Aortic smooth muscle cell (primary cell): ENCODE results near the gene NCF4. TPM values are rescaled to one million over a fixed set of nuclear protein-coding genes. Genes with fewer than 3 reads are reported as not detected.

ENCODE experiments used
- total RNA-seq: library from RNA; depleted of rRNA; stranded (reverse); fragments of >200 nt; gene quantifications from 2 replicates; pipeline ENCODE4 v1.2.3, GENCODE V29; 2014

The NCF4 gene
- not detected in 2 replicates for total RNA-seq

DNA sequence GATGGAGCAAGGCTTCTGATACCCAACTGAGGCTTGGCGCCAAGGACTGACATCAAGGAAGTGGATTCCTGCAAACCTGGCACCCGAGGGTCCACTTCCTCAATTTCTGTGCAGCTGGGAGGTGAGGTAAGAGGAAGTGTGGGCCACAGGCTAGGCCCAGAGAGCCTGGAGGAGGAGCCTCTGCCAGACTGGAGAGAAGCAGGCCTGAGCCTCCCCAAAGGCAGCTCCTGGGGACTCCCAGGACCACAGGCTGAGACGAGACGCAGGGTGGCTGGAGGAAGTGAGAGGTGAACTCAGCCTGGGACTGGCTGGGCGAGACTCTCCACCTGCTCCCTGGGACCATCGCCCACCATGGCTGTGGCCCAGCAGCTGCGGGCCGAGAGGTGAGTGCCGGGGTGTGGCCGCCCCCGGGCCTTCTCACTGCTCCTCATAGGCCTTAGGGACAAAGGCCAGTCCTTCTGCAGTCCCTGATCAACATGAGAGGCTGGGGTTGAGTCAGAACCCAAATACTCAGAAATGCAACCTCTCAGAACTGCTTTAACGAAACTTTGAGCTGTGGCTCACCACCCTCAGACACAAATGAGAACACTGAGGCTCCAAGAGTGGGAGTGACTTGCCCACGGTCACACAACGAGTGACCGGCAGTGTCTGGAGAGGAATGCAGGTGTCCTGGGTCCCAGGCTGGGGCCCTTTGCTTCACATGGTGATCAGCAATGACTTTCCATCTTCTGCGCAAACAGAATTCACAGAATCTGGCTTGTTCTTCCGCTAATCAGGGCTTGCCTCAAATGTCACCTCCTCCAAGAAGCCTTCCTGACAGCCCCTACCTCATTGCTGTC, at the start of gene NCF4:
Gene NCF4, plus strand, starts transcription at position 186 of the 839 bp plus-strand sequence. Its CDS starts 166 bp downstream, at position 352.

DNA sequence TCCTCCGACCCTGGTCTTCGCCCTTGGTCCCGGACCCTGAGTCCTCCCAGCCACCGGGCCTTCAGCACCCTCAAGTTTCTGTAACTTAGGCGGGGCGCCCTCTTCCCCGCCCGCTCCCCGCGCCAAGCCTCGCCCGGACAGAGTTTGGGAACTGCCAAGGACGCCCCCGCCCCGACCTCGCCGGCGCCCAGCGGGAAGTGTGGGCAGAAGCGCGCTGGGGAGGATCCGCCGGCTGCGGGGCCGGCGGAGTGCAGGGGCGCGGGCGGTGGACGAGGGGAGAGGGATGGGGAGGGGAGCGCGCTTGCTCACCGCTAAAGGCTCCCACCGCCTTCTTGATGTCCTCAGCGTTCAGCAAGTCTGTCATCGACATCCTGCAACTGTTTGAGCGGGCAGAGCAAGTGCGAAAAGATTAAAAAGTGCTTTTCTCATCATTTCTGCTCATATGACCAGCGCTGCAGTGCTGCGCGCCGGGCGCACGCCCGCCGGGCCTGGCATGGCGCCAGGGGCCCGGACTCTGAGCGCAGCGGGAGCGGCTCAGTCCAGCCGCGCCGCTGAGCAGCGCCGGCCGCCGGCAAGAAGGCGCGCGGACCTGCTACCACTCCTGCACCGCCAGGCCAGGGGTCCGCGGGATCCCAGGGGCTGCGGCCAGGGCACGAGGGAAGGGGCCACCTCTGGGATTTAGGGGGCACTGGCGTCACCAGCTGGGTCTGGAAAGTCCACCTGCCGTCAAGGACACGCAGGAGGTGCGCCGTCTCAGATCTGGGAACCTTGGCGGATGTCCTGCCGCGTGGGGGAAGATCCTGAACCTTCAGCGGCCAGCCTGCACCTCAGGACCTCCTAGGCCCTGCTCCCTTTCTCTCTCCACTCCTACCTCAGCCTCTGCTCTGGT, 43.9 kb upstream of the NCF4 start, which contains the start of gene PVALB:
Gene PVALB, minus strand, starts transcription at position 400 of the 889 bp plus-strand sequence. Its CDS starts 30 bp downstream, at position 370.

DNA sequence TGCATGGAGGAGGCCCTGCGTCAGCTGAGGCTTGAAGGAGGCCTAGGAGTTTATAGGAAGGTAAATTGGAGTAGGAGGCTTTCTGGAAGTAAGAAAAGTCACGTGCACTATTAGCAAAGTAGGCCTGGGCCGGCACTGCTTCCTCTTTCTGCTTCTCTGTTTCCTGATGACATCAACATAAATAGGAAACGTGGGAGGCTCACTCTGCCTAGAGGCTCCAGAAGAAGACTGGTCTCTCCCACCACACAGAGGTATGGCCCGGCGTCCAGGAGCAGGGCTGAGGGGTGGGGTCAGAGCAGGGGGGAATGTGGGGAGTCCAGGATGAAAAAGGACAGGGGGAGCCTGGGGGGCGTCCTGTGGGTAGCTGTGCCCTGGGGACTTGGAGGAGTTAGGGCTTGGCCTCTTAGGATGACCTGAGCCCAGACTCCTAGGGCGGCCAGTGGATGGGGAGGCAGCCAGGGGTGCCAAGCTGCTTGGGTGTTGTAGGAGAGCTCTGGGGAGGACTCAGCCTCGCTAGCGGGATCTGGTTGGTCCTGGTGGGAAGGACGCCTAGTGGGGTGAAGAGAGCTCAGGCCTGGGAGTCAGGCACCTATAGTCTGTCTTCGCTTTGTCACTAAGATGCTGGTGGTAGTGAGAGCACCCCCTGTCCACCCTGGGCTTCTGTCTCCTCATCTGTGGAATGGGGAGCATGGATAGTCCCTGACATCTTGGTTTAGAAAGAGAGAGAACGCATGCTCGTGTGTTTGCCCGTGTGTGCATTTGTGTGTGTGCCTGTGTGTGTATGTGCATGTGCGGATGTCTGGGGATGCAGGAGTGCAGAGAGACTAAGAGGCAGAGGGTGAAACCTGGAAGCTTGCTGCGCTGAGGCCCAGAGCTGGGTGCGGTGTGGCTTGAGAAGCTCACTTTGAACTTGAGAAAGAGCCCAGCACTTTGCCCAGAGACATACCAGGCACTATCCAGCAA, 52.9 kb downstream of the NCF4 start, which contains the start of gene CSF2RB:
Gene CSF2RB, plus strand, starts transcription at position 202 of the 963 bp plus-strand sequence. CDS start 8,580 bp downstream, outside the sequence.

Other genes with a start within 250 kb of the NCF4 start
- gene CACNG2, start 157.3 kb upstream of the NCF4 start, total RNA-seq: not detected in 2 replicates
- 20.3 and 27.9 TPM in 2 replicates for gene IFT27, start 84.9 kb upstream of the NCF4 start, total RNA-seq
- not detected in 2 replicates for gene PVALB, start 44.0 kb upstream of the NCF4 start, total RNA-seq
- gene CSF2RB, start 52.6 kb downstream of the NCF4 start, total RNA-seq: 0.81 and 1.5 TPM in 2 replicates
- 18.0 and 21.0 TPM in 2 replicates for gene TST, start 158.4 kb downstream of the NCF4 start, total RNA-seq
- gene MPST, start 158.7 kb downstream of the NCF4 start, total RNA-seq: 37.8 and 38.7 TPM in 2 replicates
- 22.1 and 30.0 TPM in 2 replicates for gene KCTD17, start 190.7 kb downstream of the NCF4 start, total RNA-seq
- not detected in 2 replicates for gene TMPRSS6, start 248.7 kb downstream of the NCF4 start, total RNA-seq